ENCODE data around the gene C1D.

DNA sequence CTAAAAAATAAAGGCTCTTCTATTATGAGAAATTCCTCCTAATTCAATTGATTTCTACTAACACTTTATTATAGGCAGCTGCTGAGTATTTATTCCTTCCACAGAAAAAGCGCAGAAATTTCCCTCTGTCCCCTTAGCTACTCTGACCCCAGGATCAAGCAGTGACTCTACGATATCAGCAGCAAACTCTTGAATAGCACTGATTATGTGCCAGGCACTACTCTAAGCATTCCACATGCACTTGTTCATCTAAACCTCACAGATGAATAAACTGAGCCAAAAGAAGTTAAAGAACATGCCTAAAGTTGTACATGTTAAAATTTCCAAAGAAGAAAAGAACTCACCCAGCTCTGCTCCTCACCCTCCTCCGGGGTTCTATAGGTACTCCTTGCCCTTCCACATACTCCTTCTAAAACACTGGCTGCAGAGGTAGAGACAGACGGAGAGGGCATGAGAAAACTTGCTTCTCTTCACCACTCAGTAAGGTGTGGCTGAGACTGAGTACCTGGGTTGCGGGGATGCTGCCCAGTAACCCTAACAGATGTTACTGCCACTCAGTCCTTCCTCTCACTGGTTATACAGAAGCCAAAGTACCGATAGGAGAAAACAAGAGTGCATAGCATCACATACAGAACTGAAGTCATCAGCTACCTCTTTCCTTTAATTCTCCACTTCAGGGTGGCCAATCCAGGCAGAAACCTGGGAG is 9.9 kb downstream of the C1D start:
- TF ChIP-seq, protein P1, sequence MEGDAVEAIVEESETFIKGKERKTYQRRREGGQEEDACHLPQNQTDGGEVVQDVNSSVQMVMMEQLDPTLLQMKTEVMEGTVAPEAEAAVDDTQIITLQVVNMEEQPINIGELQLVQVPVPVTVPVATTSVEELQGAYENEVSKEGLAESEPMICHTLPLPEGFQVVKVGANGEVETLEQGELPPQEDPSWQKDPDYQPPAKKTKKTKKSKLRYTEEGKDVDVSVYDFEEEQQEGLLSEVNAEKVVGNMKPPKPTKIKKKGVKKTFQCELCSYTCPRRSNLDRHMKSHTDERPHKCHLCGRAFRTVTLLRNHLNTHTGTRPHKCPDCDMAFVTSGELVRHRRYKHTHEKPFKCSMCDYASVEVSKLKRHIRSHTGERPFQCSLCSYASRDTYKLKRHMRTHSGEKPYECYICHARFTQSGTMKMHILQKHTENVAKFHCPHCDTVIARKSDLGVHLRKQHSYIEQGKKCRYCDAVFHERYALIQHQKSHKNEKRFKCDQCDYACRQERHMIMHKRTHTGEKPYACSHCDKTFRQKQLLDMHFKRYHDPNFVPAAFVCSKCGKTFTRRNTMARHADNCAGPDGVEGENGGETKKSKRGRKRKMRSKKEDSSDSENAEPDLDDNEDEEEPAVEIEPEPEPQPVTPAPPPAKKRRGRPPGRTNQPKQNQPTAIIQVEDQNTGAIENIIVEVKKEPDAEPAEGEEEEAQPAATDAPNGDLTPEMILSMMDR (IDR thresholded peaks at IDR 0.05): no peak
- no peak for TF ChIP-seq POLR2A (IDR thresholded peaks at IDR 0.05)

Measured in breast epithelium (tissue), 3 donors.